ENCODE results near the gene CCDC51. TPM values are rescaled to one million over a fixed set of nuclear protein-coding genes. Genes with fewer than 3 reads are reported as not detected.
A peak's percentile ranks its signal among the peaks of the same experiment; 100 is the strongest.

The CCDC51 gene
- total and polyA plus RNA-seq, 2 of the 13 experiments (the other 11 are each of a cell fraction or from before 2014, with no cell fraction given) = 18.1 to 29.4 TPM

DNA sequence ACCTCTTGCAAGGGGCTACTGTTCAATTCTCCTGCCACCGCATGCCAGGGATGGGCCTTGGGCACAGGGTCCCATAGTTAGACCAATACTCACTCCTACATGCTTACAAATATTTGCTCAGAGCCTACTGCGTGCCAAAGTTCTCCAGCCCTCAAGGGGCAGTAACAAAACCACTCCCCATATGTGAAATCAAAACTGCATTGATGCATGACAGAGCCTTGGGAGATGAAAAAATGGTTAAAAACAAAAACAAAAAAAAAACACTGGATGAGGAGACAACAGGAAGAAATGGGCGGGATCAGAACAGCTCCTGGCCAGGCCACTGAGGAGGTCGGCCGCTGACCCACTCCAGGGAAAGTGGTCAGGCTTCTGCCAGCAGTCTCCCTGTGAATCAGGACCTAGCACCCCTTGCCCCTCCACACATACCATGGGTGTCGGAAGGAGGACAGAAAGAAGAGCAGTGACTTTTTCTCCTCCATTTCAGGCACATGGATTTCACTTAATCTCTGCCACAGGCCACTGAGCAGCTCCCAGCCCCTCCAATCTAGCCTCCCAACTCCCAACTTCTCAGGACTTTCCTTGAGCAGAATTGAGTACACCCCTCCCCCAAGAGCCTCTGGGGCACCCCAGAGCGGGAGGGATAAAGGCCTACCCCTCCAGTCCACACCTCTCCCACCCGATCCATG, 12.8 kb downstream of the CCDC51 start (continued):
- TF ChIP-seq EP300 (IDR thresholded peaks at IDR 0.05; ENCODE audit: low read depth in 2 of 2, low read length in 2 of 2) = peak in 1 of 2 experiments; percentile 26; a peak in 1 of 4 replicates
- no peak for TF ChIP-seq EP300 (CRISPR knock-in tag; IDR thresholded peaks at IDR 0.05; ENCODE audit: borderline replicate concordance)
- TF ChIP-seq, protein P1, sequence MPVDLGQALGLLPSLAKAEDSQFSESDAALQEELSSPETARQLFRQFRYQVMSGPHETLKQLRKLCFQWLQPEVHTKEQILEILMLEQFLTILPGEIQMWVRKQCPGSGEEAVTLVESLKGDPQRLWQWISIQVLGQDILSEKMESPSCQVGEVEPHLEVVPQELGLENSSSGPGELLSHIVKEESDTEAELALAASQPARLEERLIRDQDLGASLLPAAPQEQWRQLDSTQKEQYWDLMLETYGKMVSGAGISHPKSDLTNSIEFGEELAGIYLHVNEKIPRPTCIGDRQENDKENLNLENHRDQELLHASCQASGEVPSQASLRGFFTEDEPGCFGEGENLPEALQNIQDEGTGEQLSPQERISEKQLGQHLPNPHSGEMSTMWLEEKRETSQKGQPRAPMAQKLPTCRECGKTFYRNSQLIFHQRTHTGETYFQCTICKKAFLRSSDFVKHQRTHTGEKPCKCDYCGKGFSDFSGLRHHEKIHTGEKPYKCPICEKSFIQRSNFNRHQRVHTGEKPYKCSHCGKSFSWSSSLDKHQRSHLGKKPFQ (CRISPR knock-in tag; IDR thresholded peaks at IDR 0.05; ENCODE audit: insufficient replicate concordance) = no peak
- peak; percentile 54 for TF ChIP-seq TBX2 (CRISPR knock-in tag; IDR thresholded peaks at IDR 0.05; ENCODE audit: borderline replicate concordance)
- TF ChIP-seq PPARG (CRISPR knock-in tag; conservative IDR thresholded peaks at IDR 0.05) = 0 out of 2 replicates have a peak, but pooled peaks have one; percentile 42
- TF ChIP-seq ZNF772 (CRISPR knock-in tag; IDR thresholded peaks at IDR 0.05) = 0 out of 2 replicates have a peak, but pooled peaks have one; percentile 38
- TF ChIP-seq NR3C1 (CRISPR knock-in tag; IDR thresholded peaks at IDR 0.05) = no peak
- no peak for TF ChIP-seq LCORL (IDR thresholded peaks at IDR 0.05)
- 0 out of 2 replicates have a peak, but pooled peaks have one; percentile 41 for TF ChIP-seq LCORL (CRISPR knock-in tag; IDR thresholded peaks at IDR 0.05)
- TF ChIP-seq, protein P2, sequence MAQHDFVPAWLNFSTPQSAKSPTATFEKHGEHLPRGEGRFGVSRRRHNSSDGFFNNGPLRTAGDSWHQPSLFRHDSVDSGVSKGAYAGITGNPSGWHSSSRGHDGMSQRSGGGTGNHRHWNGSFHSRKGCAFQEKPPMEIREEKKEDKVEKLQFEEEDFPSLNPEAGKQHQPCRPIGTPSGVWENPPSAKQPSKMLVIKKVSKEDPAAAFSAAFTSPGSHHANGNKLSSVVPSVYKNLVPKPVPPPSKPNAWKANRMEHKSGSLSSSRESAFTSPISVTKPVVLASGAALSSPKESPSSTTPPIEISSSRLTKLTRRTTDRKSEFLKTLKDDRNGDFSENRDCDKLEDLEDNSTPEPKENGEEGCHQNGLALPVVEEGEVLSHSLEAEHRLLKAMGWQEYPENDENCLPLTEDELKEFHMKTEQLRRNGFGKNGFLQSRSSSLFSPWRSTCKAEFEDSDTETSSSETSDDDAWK (CRISPR knock-in tag; IDR thresholded peaks at IDR 0.05) = no peak
- no peak for TF ChIP-seq TBX3 (IDR thresholded peaks at IDR 0.05; ENCODE audit: borderline replicate concordance)
- no peak for TF ChIP-seq KLF15 (CRISPR knock-in tag; IDR thresholded peaks at IDR 0.05; ENCODE audit: borderline replicate concordance)
- no peak for TF ChIP-seq ZNF83 (CRISPR knock-in tag; IDR thresholded peaks at IDR 0.05; ENCODE audit: borderline replicate concordance)
- no peak for TF ChIP-seq PCBP1 (IDR thresholded peaks at IDR 0.05; ENCODE audit: borderline replicate concordance, low read depth, low read length)
- TF ChIP-seq NFE2L2 (IDR thresholded peaks at IDR 0.05; ENCODE audit: low read length) = no peak
- TF ChIP-seq ZNF572 (CRISPR knock-in tag; IDR thresholded peaks at IDR 0.05) = no peak
- no peak for TF ChIP-seq CHD4 (IDR thresholded peaks at IDR 0.05; ENCODE audit: borderline replicate concordance, low read length)
- TF ChIP-seq, protein P3, sequence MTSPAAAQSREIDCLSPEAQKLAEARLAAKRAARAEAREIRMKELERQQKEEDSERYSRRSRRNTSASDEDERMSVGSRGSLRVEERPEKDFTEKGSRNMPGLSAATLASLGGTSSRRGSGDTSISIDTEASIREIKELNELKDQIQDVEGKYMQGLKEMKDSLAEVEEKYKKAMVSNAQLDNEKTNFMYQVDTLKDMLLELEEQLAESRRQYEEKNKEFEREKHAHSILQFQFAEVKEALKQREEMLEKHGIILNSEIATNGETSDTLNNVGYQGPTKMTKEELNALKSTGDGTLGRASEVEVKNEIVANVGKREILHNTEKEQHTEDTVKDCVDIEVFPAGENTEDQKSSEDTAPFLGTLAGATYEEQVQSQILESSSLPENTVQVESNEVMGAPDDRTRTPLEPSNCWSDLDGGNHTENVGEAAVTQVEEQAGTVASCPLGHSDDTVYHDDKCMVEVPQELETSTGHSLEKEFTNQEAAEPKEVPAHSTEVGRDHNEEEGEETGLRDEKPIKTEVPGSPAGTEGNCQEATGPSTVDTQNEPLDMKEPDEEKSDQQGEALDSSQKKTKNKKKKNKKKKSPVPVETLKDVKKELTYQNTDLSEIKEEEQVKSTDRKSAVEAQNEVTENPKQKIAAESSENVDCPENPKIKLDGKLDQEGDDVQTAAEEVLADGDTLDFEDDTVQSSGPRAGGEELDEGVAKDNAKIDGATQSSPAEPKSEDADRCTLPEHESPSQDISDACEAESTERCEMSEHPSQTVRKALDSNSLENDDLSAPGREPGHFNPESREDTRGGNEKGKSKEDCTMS (CRISPR knock-in tag; conservative IDR thresholded peaks at IDR 0.05) = no peak
- TF ChIP-seq ZNF564 (CRISPR knock-in tag; IDR thresholded peaks at IDR 0.05) = no peak
- no peak for TF ChIP-seq ZNF451 (CRISPR knock-in tag; IDR thresholded peaks at IDR 0.05)
- no peak for TF ChIP-seq ZNF484 (CRISPR knock-in tag; IDR thresholded peaks at IDR 0.05; ENCODE audit: borderline replicate concordance, low read depth)
- no peak for TF ChIP-seq SRSF9 (IDR thresholded peaks at IDR 0.05; ENCODE audit: borderline replicate concordance, insufficient read depth, low read depth, low read length, poor library complexity, severe bottlenecking)
- TF ChIP-seq, protein P4, sequence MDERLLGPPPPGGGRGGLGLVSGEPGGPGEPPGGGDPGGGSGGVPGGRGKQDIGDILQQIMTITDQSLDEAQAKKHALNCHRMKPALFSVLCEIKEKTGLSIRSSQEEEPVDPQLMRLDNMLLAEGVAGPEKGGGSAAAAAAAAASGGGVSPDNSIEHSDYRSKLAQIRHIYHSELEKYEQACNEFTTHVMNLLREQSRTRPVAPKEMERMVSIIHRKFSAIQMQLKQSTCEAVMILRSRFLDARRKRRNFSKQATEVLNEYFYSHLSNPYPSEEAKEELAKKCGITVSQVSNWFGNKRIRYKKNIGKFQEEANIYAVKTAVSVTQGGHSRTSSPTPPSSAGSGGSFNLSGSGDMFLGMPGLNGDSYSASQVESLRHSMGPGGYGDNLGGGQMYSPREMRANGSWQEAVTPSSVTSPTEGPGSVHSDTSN (CRISPR knock-in tag; IDR thresholded peaks at IDR 0.05) = no peak
- TF ChIP-seq ZMYM3 (CRISPR knock-in tag; IDR thresholded peaks at IDR 0.05) = no peak

Measured in HepG2 (cell line).